22Rv1 (cell line): ENCODE measurements around the gene SLC12A7.

Experiments
- CTCF ChIP-seq: fragments of 450-650 bp; IDR thresholded peaks from 2 replicates; pipeline ENCODE4 v1.5.1; 2017; ENCODE audit warnings: mild to moderate bottlenecking
- ZFX ChIP-seq: fragments of 450-650 bp; IDR thresholded peaks from 2 replicates; pipeline ENCODE4 v1.6.1; 2017; ENCODE audit warnings: antibody characterized with exemption, borderline replicate concordance

- TF ChIP-seq CTCF (no peak), ZFX (no peak)
Observed at GRCh38 chr5:1069720-1070088, 42.2 kb downstream of the SLC12A7 start.
